ENCODE data around the gene SCAI. TPM values are rescaled to one million over a fixed set of nuclear protein-coding genes. Genes with fewer than 3 reads are reported as not detected.
"Not testable (repeated sequence)": the region's sequence is repeated elsewhere in the genome, so short reads cannot be mapped to it uniquely, and the experiment has no call there.

SCAI gene
- total RNA-seq, 1 experiment from 2014 or later = 3.7 TPM

DNA sequence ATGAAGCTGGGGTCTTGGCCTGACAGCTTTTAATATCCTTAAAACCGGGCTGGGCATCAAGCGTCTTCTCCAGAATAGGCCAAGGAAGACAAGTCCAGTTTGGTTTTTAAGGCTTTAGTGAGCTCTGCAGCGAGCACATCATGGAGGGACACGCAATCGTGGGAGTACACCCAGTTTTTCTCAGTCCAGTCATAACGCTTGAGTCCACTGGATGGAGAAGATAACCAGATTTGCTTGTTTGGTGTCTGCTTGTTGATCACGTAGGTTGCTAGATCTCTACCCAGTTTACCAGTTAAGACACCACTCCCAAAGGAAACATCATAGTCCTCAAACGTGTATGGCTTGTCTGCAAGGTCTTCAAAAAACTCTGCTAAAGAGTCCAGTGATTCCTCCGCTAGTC lies 175.1 kb downstream of the SCAI start:
- peaks cover 5% of the 10 kb centered on the region for H3K4me1 Mint-ChIP-seq (ENCODE audit: insufficient read depth, unreplicated experiment)

DNA sequence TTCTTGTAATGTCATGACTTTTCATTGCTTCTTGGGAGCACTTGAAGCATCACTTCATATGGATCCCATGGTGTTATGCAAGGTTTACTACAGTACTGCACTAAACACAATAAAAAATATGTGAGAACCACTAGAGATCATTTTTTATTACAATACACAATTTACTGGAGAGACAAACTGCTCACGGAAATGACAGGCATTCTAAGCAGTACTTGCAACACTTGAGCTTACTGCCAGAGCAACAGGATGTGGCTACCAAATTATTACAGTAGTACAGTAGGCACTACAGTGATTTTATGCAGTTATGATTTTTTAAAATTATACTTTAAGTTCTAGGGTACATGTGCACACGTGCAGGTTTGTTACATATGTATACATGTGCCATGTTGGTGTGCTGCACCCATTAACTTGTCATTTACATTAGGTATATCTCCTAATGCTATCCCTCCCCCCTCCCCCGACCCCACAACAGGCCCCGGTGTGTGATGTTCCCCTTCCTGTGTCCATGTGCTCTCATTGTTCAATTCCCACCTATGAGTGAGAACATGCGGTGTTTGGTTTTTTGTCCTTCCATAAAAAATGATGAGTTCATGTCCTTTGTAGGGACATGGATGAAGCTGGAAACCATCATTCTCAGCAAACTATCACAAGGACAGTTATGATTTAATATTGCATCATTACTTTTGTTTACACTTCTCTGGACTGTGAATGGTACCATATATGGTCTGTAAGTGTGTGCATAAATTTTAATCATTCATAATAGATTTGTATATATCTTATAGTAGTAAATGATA lies 177.4 kb downstream of the SCAI start:
- BruUV-seq (replicated peaks); H3K27ac Mint-ChIP-seq (ENCODE audit: low read depth, unreplicated experiment); DNase-seq (ENCODE audit: unreplicated experiment); H3K27me3 Mint-ChIP-seq (ENCODE audit: insufficient read depth, unreplicated experiment); H3K36me3 Mint-ChIP-seq (ENCODE audit: insufficient read depth, unreplicated experiment); H3K9me3 Mint-ChIP-seq (ENCODE audit: unreplicated experiment); H3K4me3 Mint-ChIP-seq (ENCODE audit: unreplicated experiment); H3K4me1 Mint-ChIP-seq (ENCODE audit: insufficient read depth, unreplicated experiment); intact Hi-C loops (cut with micrococcal nuclease): not testable (repeated sequence)
- ChIA-PET CTCF (interaction anchor here (0.6 kb wide), 1 partner anchor 73 kb away, joined by 3 read pairs; no protein-coding TSS in a partner anchor), POLR2A (interaction anchor here (0.6 to 1.9 kb wide), 5 partner anchors 10 to 1196 kb away, joined by 3 to 5 read pairs (median 3); partner anchors contain the start of gene GOLGA1)

More for the DNA sequence above, 175.1 kb downstream of the SCAI start:
- BruUV-seq (replicated peaks) = no TSS peak
- ChIA-PET CTCF (interaction anchor here (0.5 kb wide), 1 partner anchor 301 kb away, joined by 3 read pairs; no protein-coding TSS in a partner anchor), POLR2A (interaction anchor here (0.7 to 0.9 kb wide), 2 partner anchors 8 to 9 kb away, joined by 3 to 5 read pairs; no protein-coding TSS in a partner anchor)
- no peak for TF ChIP-seq CTCF (IDR thresholded peaks at IDR 0.05; ENCODE audit: unreplicated experiment)
- no peaks in the 10 kb centered on the region for H3K9me3 Mint-ChIP-seq (ENCODE audit: unreplicated experiment)
- H3K36me3 Mint-ChIP-seq (ENCODE audit: insufficient read depth, unreplicated experiment) = peaks cover 11% of the 10 kb centered on the region
- no peak overlapping the region for H3K27ac Mint-ChIP-seq (ENCODE audit: low read depth, unreplicated experiment)
- DNase-seq (ENCODE audit: unreplicated experiment) = no peak
- no peaks in the 10 kb centered on the region for H3K27me3 Mint-ChIP-seq (ENCODE audit: insufficient read depth, unreplicated experiment)
- intact Hi-C loops (cut with micrococcal nuclease) = no loop called here
- no peak overlapping the region for H3K4me3 Mint-ChIP-seq (ENCODE audit: unreplicated experiment)

DNA sequence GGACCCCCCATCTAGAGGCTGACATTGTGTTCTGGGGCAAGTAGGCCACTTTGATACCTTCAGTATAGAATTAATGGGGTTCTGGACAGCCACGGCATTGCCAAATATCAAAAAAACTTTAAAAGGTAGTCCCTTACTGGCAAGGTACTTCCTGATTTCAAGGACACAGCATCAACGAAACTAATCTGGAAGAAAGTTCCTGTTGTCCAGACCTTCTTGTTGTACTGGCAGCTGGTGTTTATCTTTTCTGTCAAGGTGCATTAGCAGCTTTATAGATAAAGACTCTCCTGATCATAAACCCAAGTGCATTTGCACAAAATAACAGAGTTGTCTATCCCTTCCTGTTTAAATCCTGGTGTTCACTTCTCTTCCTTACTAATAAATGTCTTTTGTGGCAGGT lies 178.7 kb downstream of the SCAI start:
- POLR2A ChIA-PET = interaction anchor here (0.7 to 1.9 kb wide), 2 partner anchors 23 to 34 kb away, joined by 3 to 5 read pairs; partner anchors contain the start of gene GOLGA1
- no peak overlapping the region for H3K4me3 Mint-ChIP-seq (ENCODE audit: unreplicated experiment)
- DNase-seq (ENCODE audit: unreplicated experiment) = no peak
- intact Hi-C loops (cut with micrococcal nuclease) = no loop called here
- TF ChIP-seq CTCF (IDR thresholded peaks at IDR 0.05; ENCODE audit: unreplicated experiment) = no peak
- peaks cover under 1% of the 10 kb centered on the region for H3K36me3 Mint-ChIP-seq (ENCODE audit: insufficient read depth, unreplicated experiment)
- H3K27me3 Mint-ChIP-seq (ENCODE audit: insufficient read depth, unreplicated experiment) = no peaks in the 10 kb centered on the region
- H3K4me1 Mint-ChIP-seq (ENCODE audit: insufficient read depth, unreplicated experiment) = peaks cover 5% of the 10 kb centered on the region
- CTCF ChIA-PET = interaction anchor here (0.7 kb wide), 1 partner anchor 14 kb away, joined by 3 read pairs; no protein-coding TSS in a partner anchor
- no peak overlapping the region for H3K27ac Mint-ChIP-seq (ENCODE audit: low read depth, unreplicated experiment)
- BruUV-seq (replicated peaks) = no TSS peak
- no peaks in the 10 kb centered on the region for H3K9me3 Mint-ChIP-seq (ENCODE audit: unreplicated experiment)

DNA sequence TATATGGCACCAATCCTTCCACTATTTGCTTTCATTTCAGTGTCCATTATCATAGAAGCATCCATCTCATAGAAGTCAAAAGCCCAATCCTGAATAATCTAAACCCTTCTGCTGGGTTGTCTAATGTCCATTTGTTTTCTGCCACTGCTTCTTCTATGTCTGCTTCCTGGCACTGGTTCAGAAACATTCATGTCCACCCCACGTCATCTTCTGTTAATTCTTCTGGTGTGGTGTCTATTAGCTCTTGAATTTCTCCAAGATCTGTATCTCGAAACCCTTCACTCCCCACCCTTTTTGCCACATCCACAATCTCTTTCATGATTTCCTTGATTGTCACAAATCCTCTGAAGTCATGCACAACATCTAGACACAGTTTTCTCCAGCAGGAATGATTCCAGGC lies 179.3 kb downstream of the SCAI start:
- Mint-ChIP-seq H3K9me3 (ENCODE audit: unreplicated experiment) (no peaks in the 10 kb centered on the region), H3K4me1 (ENCODE audit: insufficient read depth, unreplicated experiment) (peaks cover 5% of the 10 kb centered on the region), H3K36me3 (ENCODE audit: insufficient read depth, unreplicated experiment) (no peaks in the 10 kb centered on the region), H3K4me3 (ENCODE audit: unreplicated experiment) (no peak overlapping the region), H3K27me3 (ENCODE audit: insufficient read depth, unreplicated experiment) (no peaks in the 10 kb centered on the region), H3K27ac (ENCODE audit: low read depth, unreplicated experiment) (no peak overlapping the region)
- DNase-seq (ENCODE audit: unreplicated experiment) = no peak
- no peak for TF ChIP-seq CTCF (IDR thresholded peaks at IDR 0.05; ENCODE audit: unreplicated experiment)
- ChIA-PET POLR2A (no interaction called here), CTCF (no interaction called here)
- no TSS peak for BruUV-seq (replicated peaks)
- intact Hi-C loops (cut with micrococcal nuclease) = no loop called here

Data from MCF 10A (cell line).